Nephron progenitor cell (in vitro differentiated cells): ENCODE measurements around the gene CCBE1.

Experiments used
- DNase-seq: peaks from one replicate; pipeline ENCODE4 v3.0.0; 2021
- H3K27ac Mint-ChIP-seq: 2 replicates; pipeline ENCODE4 v1.8.0; 2021; ENCODE audit warnings: mild to moderate bottlenecking, moderate library complexity, mixed read lengths
- H3K27me3 Mint-ChIP-seq: 2 replicates; pipeline ENCODE4 v1.8.0; 2021; ENCODE audit warnings: mild to moderate bottlenecking, low read depth, mixed read lengths; ENCODE audit not compliant: poor library complexity
- H3K36me3 Mint-ChIP-seq: 2 replicates; pipeline ENCODE4 v1.8.0; 2021; ENCODE audit warnings: low read depth, mixed read lengths
- H3K4me1 Mint-ChIP-seq: 2 replicates; pipeline ENCODE4 v1.8.0; 2021; ENCODE audit warnings: mixed read lengths
- H3K4me3 Mint-ChIP-seq: 2 replicates; pipeline ENCODE4 v1.8.0; 2021; ENCODE audit warnings: mild to moderate bottlenecking, moderate library complexity, mixed read lengths
- H3K9me3 Mint-ChIP-seq: 2 replicates; pipeline ENCODE4 v1.8.0; 2021; ENCODE audit warnings: mild to moderate bottlenecking, moderate library complexity, mixed read lengths
- TF ChIP-seq, protein P1 (sequence below): fragments of 200-600 bp; sonication (generic); IDR thresholded peaks from 2 replicates; pipeline ENCODE4 v1.5.0; 2021; ENCODE audit warnings: antibody characterized with exemption

CCBE1 gene

DNA sequence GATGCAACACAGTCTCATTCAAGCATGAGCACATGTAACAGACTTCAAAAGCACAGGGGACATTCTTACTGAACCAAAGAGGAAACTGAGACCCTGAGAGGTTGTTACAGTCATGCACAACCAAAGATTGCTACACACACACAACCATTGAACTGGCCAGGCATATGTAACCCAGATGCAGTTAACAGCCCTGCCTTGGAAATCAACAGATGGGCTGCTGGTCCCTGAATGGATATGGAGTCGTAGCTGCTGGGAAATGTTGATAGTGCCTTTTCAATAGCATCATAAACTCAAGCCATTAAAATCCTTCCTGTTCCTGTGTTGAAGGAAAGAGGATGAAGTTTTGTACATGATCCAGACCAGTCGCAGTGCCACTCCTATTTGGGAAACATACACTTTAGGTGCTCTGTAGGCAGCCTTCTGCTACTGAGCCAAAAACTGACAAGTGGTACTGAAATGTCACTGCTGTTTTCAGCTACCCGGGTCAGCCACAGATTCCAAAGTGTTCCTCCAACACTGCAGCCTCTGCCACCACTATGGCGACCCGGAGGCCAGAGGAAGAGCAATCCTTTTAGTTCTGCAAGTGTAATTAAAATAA lies 143.9 kb downstream of the CCBE1 start:
- Mint-ChIP-seq H3K9me3 (peaks cover 17% of the 10 kb centered on the region), H3K36me3 (peaks cover 9% of the 10 kb centered on the region), H3K27ac (no peak overlapping the region), H3K4me3 (no peak overlapping the region), H3K27me3 (no peaks in the 10 kb centered on the region), H3K4me1 (peaks cover 18% of the 10 kb centered on the region)
- DNase-seq: no peak
- TF ChIP-seq, protein P1, sequence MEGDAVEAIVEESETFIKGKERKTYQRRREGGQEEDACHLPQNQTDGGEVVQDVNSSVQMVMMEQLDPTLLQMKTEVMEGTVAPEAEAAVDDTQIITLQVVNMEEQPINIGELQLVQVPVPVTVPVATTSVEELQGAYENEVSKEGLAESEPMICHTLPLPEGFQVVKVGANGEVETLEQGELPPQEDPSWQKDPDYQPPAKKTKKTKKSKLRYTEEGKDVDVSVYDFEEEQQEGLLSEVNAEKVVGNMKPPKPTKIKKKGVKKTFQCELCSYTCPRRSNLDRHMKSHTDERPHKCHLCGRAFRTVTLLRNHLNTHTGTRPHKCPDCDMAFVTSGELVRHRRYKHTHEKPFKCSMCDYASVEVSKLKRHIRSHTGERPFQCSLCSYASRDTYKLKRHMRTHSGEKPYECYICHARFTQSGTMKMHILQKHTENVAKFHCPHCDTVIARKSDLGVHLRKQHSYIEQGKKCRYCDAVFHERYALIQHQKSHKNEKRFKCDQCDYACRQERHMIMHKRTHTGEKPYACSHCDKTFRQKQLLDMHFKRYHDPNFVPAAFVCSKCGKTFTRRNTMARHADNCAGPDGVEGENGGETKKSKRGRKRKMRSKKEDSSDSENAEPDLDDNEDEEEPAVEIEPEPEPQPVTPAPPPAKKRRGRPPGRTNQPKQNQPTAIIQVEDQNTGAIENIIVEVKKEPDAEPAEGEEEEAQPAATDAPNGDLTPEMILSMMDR: no peak

DNA sequence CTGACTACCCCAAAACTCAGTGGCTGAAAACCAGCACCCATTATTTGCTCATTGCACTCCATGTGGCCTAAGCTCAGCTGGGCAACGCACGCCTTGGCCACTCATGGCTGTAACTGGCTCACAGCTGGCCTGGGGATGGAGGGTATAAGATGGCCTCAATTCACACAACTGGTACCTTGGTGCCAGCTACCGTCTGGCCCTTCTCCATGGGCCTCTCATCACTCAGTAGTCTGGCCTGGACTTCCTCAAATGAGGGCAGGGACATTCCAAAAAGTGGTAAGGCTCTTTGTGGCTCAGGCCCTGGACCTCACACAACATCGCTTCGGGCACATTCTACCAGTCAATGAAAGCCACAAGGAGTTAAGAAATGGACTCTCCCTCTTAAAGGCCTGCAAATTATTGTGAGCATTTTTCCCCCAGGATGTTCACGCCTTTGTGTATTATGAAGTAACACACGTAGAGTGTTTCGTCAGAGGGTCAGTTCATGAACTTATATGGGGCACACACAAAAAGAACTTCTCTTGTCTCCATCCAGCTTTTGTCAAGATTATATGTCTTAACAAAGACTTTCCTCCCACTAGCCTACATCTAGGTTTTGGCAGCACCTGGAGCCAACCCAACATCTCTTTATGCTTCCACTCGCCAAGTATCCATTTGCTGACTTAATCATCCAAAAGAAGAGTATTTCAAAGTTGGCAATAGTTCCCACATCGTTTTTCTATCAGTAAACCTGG lies 145.2 kb downstream of the CCBE1 start:
- DNase-seq: no peak

DNA sequence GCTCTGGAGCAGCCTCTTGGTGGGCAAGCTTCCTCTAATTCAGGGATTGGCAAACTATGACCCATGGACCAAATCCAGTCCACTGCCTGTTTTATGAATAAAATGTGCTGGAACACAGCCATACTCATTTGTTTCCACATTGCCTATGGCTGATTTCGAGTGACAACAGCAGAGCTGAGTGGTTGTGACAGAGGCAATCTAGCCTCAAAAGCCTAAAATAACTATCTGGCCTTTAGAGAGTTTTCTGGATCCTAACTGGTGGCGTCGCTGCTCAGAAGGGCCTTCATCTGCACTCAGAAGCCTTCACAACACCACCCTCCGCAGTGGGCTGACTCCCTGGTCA lies 147.1 kb downstream of the CCBE1 start:
- TF ChIP-seq, protein P1: no peak
- no peaks in the 10 kb centered on the region for H3K27me3 Mint-ChIP-seq
- H3K36me3 Mint-ChIP-seq: no peaks in the 10 kb centered on the region
- H3K27ac Mint-ChIP-seq: no peak overlapping the region
- DNase-seq: no peak
- no peak overlapping the region for H3K4me3 Mint-ChIP-seq
- no peaks in the 10 kb centered on the region for H3K9me3 Mint-ChIP-seq
- peaks cover 36% of the 10 kb centered on the region for H3K4me1 Mint-ChIP-seq

More for the DNA sequence above, 145.2 kb downstream of the CCBE1 start:
- TF ChIP-seq, protein P1: no peak
- no peak overlapping the region for H3K4me3 Mint-ChIP-seq
- peaks cover 6% of the 10 kb centered on the region for H3K9me3 Mint-ChIP-seq
- H3K27me3 Mint-ChIP-seq: no peaks in the 10 kb centered on the region
- H3K27ac Mint-ChIP-seq: no peak overlapping the region
- H3K36me3 Mint-ChIP-seq: peaks cover under 1% of the 10 kb centered on the region
- H3K4me1 Mint-ChIP-seq: peaks cover 31% of the 10 kb centered on the region

DNA sequence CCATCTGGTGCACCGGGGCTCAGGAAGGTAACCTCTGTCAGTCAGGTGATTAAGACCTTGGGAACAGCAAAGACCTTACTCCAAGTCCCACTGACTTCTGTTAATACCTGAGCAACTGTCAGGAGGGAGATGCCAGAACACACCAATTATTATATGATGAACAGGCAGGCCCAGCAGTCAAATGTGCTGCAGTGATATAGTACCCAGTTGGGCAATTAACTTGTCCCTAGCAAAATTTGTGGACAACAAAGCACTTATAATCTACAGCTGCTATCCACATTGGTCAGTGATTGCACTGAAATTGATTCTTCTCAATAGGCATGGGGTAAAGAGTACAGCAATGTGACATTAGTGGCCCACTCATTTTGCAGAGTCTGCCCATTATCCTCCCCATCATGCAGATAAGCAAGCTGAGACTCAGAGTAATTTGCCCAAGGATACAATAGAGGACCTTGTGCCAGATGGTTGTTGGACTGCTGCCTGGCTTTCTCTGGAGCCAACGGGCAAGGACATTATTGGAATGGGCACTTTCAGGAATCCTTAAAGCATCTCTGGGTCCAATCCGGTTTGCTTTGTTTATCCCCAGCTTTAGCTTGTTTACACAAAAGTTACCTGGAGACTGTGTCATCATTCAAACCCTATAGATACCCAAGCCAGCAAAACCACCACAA lies 147.6 kb downstream of the CCBE1 start:
- H3K36me3 Mint-ChIP-seq: no peaks in the 10 kb centered on the region
- TF ChIP-seq, protein P1: no peak
- H3K9me3 Mint-ChIP-seq: no peaks in the 10 kb centered on the region
- no peaks in the 10 kb centered on the region for H3K27me3 Mint-ChIP-seq
- peaks cover 36% of the 10 kb centered on the region for H3K4me1 Mint-ChIP-seq
- DNase-seq: no peak
- H3K27ac Mint-ChIP-seq: no peak overlapping the region
- H3K4me3 Mint-ChIP-seq: no peak overlapping the region

DNA sequence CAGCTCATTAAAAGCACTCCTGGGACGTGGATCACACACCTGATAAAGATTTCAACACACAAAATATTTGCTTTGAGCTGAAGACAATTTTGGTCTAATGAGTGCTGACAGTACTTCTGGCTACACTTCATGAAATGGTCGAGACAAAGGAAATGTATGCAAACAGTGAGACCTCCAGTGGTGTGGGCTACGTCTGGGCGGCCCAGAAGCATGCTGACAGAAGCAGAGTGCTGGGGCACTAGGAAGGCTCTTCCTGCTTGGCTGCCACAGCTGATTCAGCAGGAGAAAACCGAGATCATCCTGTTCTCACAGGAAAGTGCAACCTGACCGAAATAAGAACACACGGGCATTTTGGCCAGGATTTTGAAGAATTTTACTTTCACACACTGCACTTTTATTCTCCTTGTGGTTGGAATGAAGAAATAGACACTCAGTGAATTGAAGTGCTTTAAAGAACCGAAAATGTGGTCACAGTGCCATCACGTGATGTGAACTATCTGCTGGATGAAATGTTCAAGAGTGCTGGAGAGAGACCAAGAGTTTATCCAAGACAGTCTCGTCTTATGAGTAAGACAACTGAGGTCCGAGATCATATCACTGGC lies 149.5 kb downstream of the CCBE1 start:
- Mint-ChIP-seq H3K4me1 (peaks cover 18% of the 10 kb centered on the region), H3K27ac (no peak overlapping the region), H3K4me3 (no peak overlapping the region), H3K27me3 (no peaks in the 10 kb centered on the region), H3K36me3 (no peaks in the 10 kb centered on the region), H3K9me3 (no peaks in the 10 kb centered on the region)
- DNase-seq: no peak
- TF ChIP-seq, protein P1: no peak
